Thyroid gland (tissue), 4 donors: ENCODE results near the gene VSTM2B.

ENCODE experiments used
- POLR2A ChIP-seq, 2 donors: fragments of 450-650 bp; IDR thresholded peaks; one replicate each; pipeline ENCODE4 v1.6.1; 2017; ENCODE audit warnings: antibody characterized with exemption in 2 of 2, mild to moderate bottlenecking in 2 of 2, moderate library complexity in 1 of 2
- TF ChIP-seq, protein P1 (sequence below), 6 experiments: fragments of 200-600 bp in 3 of 6; fragments of 450-650 bp in 3 of 6; sonication (generic) in 3 of 6; IDR thresholded peaks; one replicate each; pipeline ENCODE4 v1.5.1; 2016 to 2019; ENCODE audit warnings: antibody characterized with exemption in 6 of 6, mild to moderate bottlenecking in 2 of 6, inconsistent platforms in 1 of 6, moderate library complexity in 1 of 6

DNA sequence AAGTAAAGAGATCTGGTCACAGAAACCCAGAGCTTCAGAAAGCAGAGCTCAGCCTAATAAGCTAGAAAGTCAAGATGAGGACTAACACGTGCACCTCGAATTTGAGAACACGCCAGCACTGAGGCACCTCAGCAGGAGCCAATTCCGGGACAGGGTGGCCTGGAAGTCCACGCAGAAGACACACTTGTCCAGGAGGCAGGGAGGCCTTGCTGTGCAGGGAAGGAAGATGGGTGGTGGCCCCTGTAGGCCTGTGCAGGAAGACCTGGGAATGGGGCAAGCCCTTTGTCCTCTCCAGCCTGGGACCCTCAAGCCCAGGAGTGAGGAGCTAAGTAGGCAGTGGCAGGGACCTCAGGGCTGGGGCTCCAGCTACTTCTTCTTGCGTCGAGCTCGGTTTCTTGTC, 16.3 kb upstream of the VSTM2B start:
- TF ChIP-seq POLR2A (IDR thresholded peaks at IDR 0.05) = no peak
- TF ChIP-seq, protein P1, sequence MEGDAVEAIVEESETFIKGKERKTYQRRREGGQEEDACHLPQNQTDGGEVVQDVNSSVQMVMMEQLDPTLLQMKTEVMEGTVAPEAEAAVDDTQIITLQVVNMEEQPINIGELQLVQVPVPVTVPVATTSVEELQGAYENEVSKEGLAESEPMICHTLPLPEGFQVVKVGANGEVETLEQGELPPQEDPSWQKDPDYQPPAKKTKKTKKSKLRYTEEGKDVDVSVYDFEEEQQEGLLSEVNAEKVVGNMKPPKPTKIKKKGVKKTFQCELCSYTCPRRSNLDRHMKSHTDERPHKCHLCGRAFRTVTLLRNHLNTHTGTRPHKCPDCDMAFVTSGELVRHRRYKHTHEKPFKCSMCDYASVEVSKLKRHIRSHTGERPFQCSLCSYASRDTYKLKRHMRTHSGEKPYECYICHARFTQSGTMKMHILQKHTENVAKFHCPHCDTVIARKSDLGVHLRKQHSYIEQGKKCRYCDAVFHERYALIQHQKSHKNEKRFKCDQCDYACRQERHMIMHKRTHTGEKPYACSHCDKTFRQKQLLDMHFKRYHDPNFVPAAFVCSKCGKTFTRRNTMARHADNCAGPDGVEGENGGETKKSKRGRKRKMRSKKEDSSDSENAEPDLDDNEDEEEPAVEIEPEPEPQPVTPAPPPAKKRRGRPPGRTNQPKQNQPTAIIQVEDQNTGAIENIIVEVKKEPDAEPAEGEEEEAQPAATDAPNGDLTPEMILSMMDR (IDR thresholded peaks at IDR 0.05) = no peak
